CD4-positive, alpha-beta T cell (primary cell): ENCODE measurements around the gene PCGF3. TPM values are rescaled to one million over a fixed set of nuclear protein-coding genes. Genes with fewer than 3 reads are reported as not detected.

Experiments used
- ATAC-seq: fragments of 200-7000 bp; cut with Tn5 transposase; one replicate; pipeline ENCODE4 v1.10.0; 2022; ENCODE audit warnings: mild to moderate bottlenecking; ENCODE audit not compliant: poor library complexity
- CTCF ChIA-PET: fragments of 350-600 bp; sonication (Branson Sonifier 250); formaldehyde crosslinking; loops from one replicate; lab custom pipeline; 2021; ENCODE audit warnings: antibody characterized with exemption, inconsistent platforms; lab: Charles Lee
- POLR2A ChIA-PET: fragments of 350-600 bp; sonication (Branson Sonifier 250); formaldehyde crosslinking; loops from one replicate; lab custom pipeline; 2021; ENCODE audit warnings: antibody characterized with exemption, inconsistent platforms; lab: Charles Lee
- DNase-seq, 14 experiments: peaks; one replicate each; pipeline ENCODE4 v3.0.0-alpha.2; 2013 to 2020; ENCODE audit warnings: mixed read lengths in 2 of 14
- H3K27ac ChIP-seq, 2 donors: one replicate each; pipeline versions ENCODE4 v1.5.1 to v1.7.0; 2013; ENCODE audit warnings: low read length in 2 of 2, low read depth in 1 of 2, mild to moderate bottlenecking in 1 of 2
- H3K27me3 ChIP-seq, 2 experiments: 1 replicate in 1 of 2; 2 replicates in 1 of 2; pipeline versions ENCODE4 v1.6.1 to v1.7.0; 2013; ENCODE audit warnings: low read length in 2 of 2, control low read depth in 1 of 2, mild to moderate bottlenecking in 1 of 2, moderate library complexity in 1 of 2; ENCODE audit not compliant: insufficient read depth in 2 of 2, control insufficient read depth in 1 of 2
- H3K36me3 ChIP-seq: one replicate; pipeline ENCODE4 v1.6.1; 2013; ENCODE audit warnings: low read length, control low read depth; ENCODE audit not compliant: insufficient read depth
- H3K4me1 ChIP-seq: one replicate; pipeline ENCODE4 v1.6.1; 2013; ENCODE audit warnings: low read length, control low read depth; ENCODE audit not compliant: insufficient read depth
- H3K4me3 ChIP-seq: one replicate; pipeline ENCODE4 v1.5.1; 2013; ENCODE audit warnings: mild to moderate bottlenecking, low read length, moderate library complexity
- H3K9me3 ChIP-seq, 2 experiments: 1 replicate in 1 of 2; 2 replicates in 1 of 2; pipeline versions ENCODE4 v1.6.1 to v1.7.0; 2013; ENCODE audit warnings: low read length in 2 of 2, mild to moderate bottlenecking in 2 of 2, control low read depth in 1 of 2, moderate library complexity in 1 of 2; ENCODE audit not compliant: control insufficient read depth in 1 of 2, insufficient read depth in 1 of 2
- H3K27ac Mint-ChIP-seq: one replicate; pipeline ENCODE4 v1.8.0; 2020; ENCODE audit warnings: mixed read lengths
- H3K27me3 Mint-ChIP-seq: one replicate; pipeline ENCODE4 v1.8.0; 2021; ENCODE audit warnings: mixed read lengths
- H3K36me3 Mint-ChIP-seq: one replicate; pipeline ENCODE4 v1.8.0; 2021; ENCODE audit warnings: low read depth, mixed read lengths
- H3K4me1 Mint-ChIP-seq: one replicate; pipeline ENCODE4 v1.8.0; 2021; ENCODE audit warnings: low read depth, mixed read lengths
- H3K4me3 Mint-ChIP-seq: one replicate; pipeline ENCODE4 v1.8.0; 2020; ENCODE audit warnings: mild to moderate bottlenecking, mixed read lengths
- H3K9me3 Mint-ChIP-seq: one replicate; pipeline ENCODE4 v1.8.0; 2020; ENCODE audit warnings: mixed read lengths
- CTCF ChIP-seq: fragments of 200-600 bp; IDR thresholded peaks from one replicate; pipeline ENCODE4 v1.8.0; 2022; ENCODE audit warnings: antibody characterized with exemption, mild to moderate bottlenecking
- intact Hi-C, 2 experiments: fragments of 100-400 bp; cut with DNase I in 1 of 2; cut with micrococcal nuclease in 1 of 2; formaldehyde crosslinking; loops; one replicate each; pipeline versions ENCODE4 v1.15.1 to v1.9.0; 2023 to 2025; cut with DNase I, micrococcal nuclease
- total RNA-seq, 174 experiments: library from RNA in 2 of 174; stranded (reverse) in 2 of 174; gene quantifications; one replicate each; pipeline ENCODE4 v1.2.3 and lab custom pipeline; 2021 to 2026

Gene PCGF3
- total RNA-seq, 2 experiments from 2014 or later: 45.1 to 48.6 TPM

- POLR2A ChIA-PET: interaction anchor here (1.1 kb wide), 1 partner anchor 35 kb away, joined by 3 read pairs; the partner anchor contains the start of genes ATP5ME and MYL5
- peak overlapping the region; percentile 36 for H3K27ac Mint-ChIP-seq
- intact Hi-C loops: no loop called here
- H3K9me3 Mint-ChIP-seq: no peaks in the 10 kb centered on the region
- peaks cover 42% of the 10 kb centered on the region for H3K4me1 ChIP-seq
- ATAC-seq: no peak
- H3K36me3 Mint-ChIP-seq: no peaks in the 10 kb centered on the region
- H3K27me3 ChIP-seq: no peaks in the 10 kb centered on the region
- H3K27ac ChIP-seq: no peak overlapping the region
- peaks cover 37% of the 10 kb centered on the region for H3K4me1 Mint-ChIP-seq
- CTCF ChIA-PET: interaction anchor here (0.8 kb wide), 1 partner anchor 33 kb away, joined by 3 read pairs; no protein-coding TSS in a partner anchor
- no peaks in the 10 kb centered on the region for H3K27me3 Mint-ChIP-seq
- peak overlapping the region; percentile 69 for H3K4me3 Mint-ChIP-seq
- TF ChIP-seq CTCF: no peak
- no peak for DNase-seq
- no peak overlapping the region for H3K4me3 ChIP-seq
- H3K36me3 ChIP-seq: peaks cover 14% of the 10 kb centered on the region
- no peaks in the 10 kb centered on the region for H3K9me3 ChIP-seq
These were observed 3.7 kb downstream of the PCGF3 start for GRCh38 chr4:709348-709747.

- Mint-ChIP-seq H3K27ac (peak overlapping the region; percentile 36), H3K4me1 (peaks cover 37% of the 10 kb centered on the region), H3K27me3 (no peaks in the 10 kb centered on the region), H3K36me3 (no peaks in the 10 kb centered on the region), H3K4me3 (peak overlapping the region; percentile 69), H3K9me3 (no peaks in the 10 kb centered on the region)
- intact Hi-C loops: no loop called here
- Histone ChIP-seq H3K27me3 (no peaks in the 10 kb centered on the region), H3K4me3 (no peak overlapping the region), H3K27ac (no peak overlapping the region), H3K36me3 (peaks cover 17% of the 10 kb centered on the region), H3K4me1 (peaks cover 39% of the 10 kb centered on the region), H3K9me3 (no peaks in the 10 kb centered on the region)
- CTCF ChIA-PET: interaction anchor here (0.8 kb wide), 1 partner anchor 33 kb away, joined by 3 read pairs; no protein-coding TSS in a partner anchor
- no peak for TF ChIP-seq CTCF
- POLR2A ChIA-PET: interaction anchor here (1.1 kb wide), 1 partner anchor 36 kb away, joined by 3 read pairs; the partner anchor contains the start of genes ATP5ME and MYL5
- ATAC-seq: no peak
- peak in 1 of 14 experiments; percentile 9 for DNase-seq
These were observed 4.5 kb downstream of the PCGF3 start for GRCh38 chr4:710116-710515.

GRCh38 chr4:710916-711315 is 5.3 kb downstream of the PCGF3 start:
- no peaks in the 10 kb centered on the region for H3K27me3 ChIP-seq
- Mint-ChIP-seq H3K9me3 (no peaks in the 10 kb centered on the region), H3K27me3 (no peaks in the 10 kb centered on the region), H3K4me3 (no peak overlapping the region), H3K4me1 (peaks cover 32% of the 10 kb centered on the region), H3K27ac (no peak overlapping the region), H3K36me3 (no peaks in the 10 kb centered on the region)
- ATAC-seq: no peak
- H3K4me3 ChIP-seq: no peak overlapping the region
- intact Hi-C loops: no loop called here
- POLR2A ChIA-PET: no interaction called here
- CTCF ChIA-PET: no interaction called here
- H3K9me3 ChIP-seq: no peaks in the 10 kb centered on the region
- no peak for TF ChIP-seq CTCF
- H3K27ac ChIP-seq: no peak overlapping the region
- peak in 1 of 14 experiments; percentile 13 for DNase-seq
- peaks cover 36% of the 10 kb centered on the region for H3K4me1 ChIP-seq
- H3K36me3 ChIP-seq: peaks cover 17% of the 10 kb centered on the region
